H9 (cell line): ENCODE data around the gene MEGF8. TPM values are rescaled to one million over a fixed set of nuclear protein-coding genes. Genes with fewer than 3 reads are reported as not detected.

Source experiments
- DNase-seq: peaks from one replicate; pipeline ENCODE4 v3.0.0-alpha.2; 2017
- H2AFZ ChIP-seq: one replicate; pipeline ENCODE4 v1.6.1; 2013; ENCODE audit warnings: mild to moderate bottlenecking, low read length, control low read depth, moderate library complexity
- H2AK5ac ChIP-seq: 2 replicates; pipeline ENCODE4 v1.6.1; 2013; ENCODE audit warnings: low read length, control low read depth, mixed read lengths; ENCODE audit not compliant: insufficient read length
- H2BK120ac ChIP-seq: one replicate; pipeline ENCODE4 v1.6.1; 2013; ENCODE audit warnings: low read depth, mild to moderate bottlenecking, low read length, control low read depth, inconsistent platforms; ENCODE audit not compliant: poor library complexity, severe bottlenecking
- H2BK12ac ChIP-seq: 2 replicates; pipeline ENCODE4 v1.6.1; 2013; ENCODE audit warnings: low read length, control low read depth, mixed read lengths, low read depth; ENCODE audit not compliant: insufficient read length
- H2BK15ac ChIP-seq: 2 replicates; pipeline ENCODE4 v1.6.1; 2013; ENCODE audit warnings: low read depth, low read length, control low read depth
- H2BK20ac ChIP-seq: one replicate; pipeline ENCODE4 v1.6.1; 2013; ENCODE audit warnings: low read depth, mild to moderate bottlenecking, low read length, control low read depth, inconsistent platforms; ENCODE audit not compliant: poor library complexity, severe bottlenecking
- H2BK5ac ChIP-seq: 2 replicates; pipeline ENCODE4 v1.6.1; 2013; ENCODE audit warnings: low read length, control low read depth, mixed read lengths; ENCODE audit not compliant: insufficient read length
- H3K14ac ChIP-seq: 2 replicates; pipeline ENCODE4 v1.6.1; 2013; ENCODE audit warnings: low read length, control low read depth; ENCODE audit not compliant: insufficient read depth
- H3K18ac ChIP-seq: 2 replicates; pipeline ENCODE4 v1.6.1; 2013; ENCODE audit warnings: low read depth, mild to moderate bottlenecking, mixed read lengths, low read length, control low read depth; ENCODE audit not compliant: insufficient read length
- H3K23ac ChIP-seq: 2 replicates; pipeline ENCODE4 v1.6.1; 2013; ENCODE audit warnings: low read length, control low read depth, mixed read lengths, low read depth; ENCODE audit not compliant: insufficient read length
- H3K23me2 ChIP-seq: 2 replicates; pipeline ENCODE4 v1.6.1; 2013; ENCODE audit warnings: low read depth, mild to moderate bottlenecking, mixed read lengths, low read length, control low read depth; ENCODE audit not compliant: insufficient read length, poor library complexity, severe bottlenecking
- H3K27ac ChIP-seq: 2 replicates; pipeline ENCODE4 v1.5.1; 2013; ENCODE audit warnings: low read length, control low read depth, mixed read lengths, low read depth; ENCODE audit not compliant: insufficient read length
- H3K27me3 ChIP-seq: 2 replicates; pipeline ENCODE4 v1.6.1; 2013; ENCODE audit warnings: low read length, control low read depth, inconsistent platforms; ENCODE audit not compliant: insufficient read depth
- H3K4ac ChIP-seq: 2 replicates; pipeline ENCODE4 v1.6.1; 2013; ENCODE audit warnings: low read depth, mild to moderate bottlenecking, control low read depth, inconsistent platforms, low read length, moderate library complexity
- H3K4me1 ChIP-seq: 2 replicates; pipeline ENCODE4 v1.6.1; 2013; ENCODE audit warnings: low read length, control low read depth, inconsistent platforms; ENCODE audit not compliant: insufficient read depth
- H3K4me2 ChIP-seq: 2 replicates; pipeline ENCODE4 v1.6.1; 2013; ENCODE audit warnings: low read length, control low read depth, mixed read lengths; ENCODE audit not compliant: insufficient read length, insufficient read depth
- H3K56ac ChIP-seq: 2 replicates; pipeline ENCODE4 v1.6.1; 2013; ENCODE audit warnings: low read depth, mild to moderate bottlenecking, mixed read lengths, low read length, control low read depth; ENCODE audit not compliant: insufficient read length
- H3K79me1 ChIP-seq: 2 replicates; pipeline ENCODE4 v1.6.1; 2013; ENCODE audit warnings: low read depth, mild to moderate bottlenecking, moderate library complexity, low read length, control low read depth, inconsistent platforms; ENCODE audit not compliant: insufficient read depth, poor library complexity, severe bottlenecking
- H3K79me2 ChIP-seq: 2 replicates; pipeline ENCODE4 v1.6.1; 2013; ENCODE audit warnings: low read length, control low read depth, inconsistent platforms; ENCODE audit not compliant: insufficient read depth
- H3K9ac ChIP-seq: 2 replicates; pipeline ENCODE4 v1.6.1; 2013; ENCODE audit warnings: low read length, control low read depth, mixed read lengths; ENCODE audit not compliant: insufficient read length; ENCODE audit errors: extremely low read depth
- H3K9me3 ChIP-seq: one replicate; pipeline ENCODE4 v1.6.1; 2013; ENCODE audit warnings: low read depth, low read length, inconsistent platforms; ENCODE audit not compliant: control insufficient read depth
- H3T11ph ChIP-seq: one replicate; pipeline ENCODE4 v1.6.1; 2013; ENCODE audit warnings: mild to moderate bottlenecking, low read length, control low read depth, inconsistent platforms
- H4K20me1 ChIP-seq: one replicate; pipeline ENCODE4 v1.6.1; 2013; ENCODE audit not compliant: control insufficient read depth, insufficient read length, insufficient read depth
- H4K5ac ChIP-seq: 2 replicates; pipeline ENCODE4 v1.6.1; 2013; ENCODE audit warnings: low read depth, mild to moderate bottlenecking, mixed read lengths, low read length, control low read depth; ENCODE audit not compliant: insufficient read length
- H4K8ac ChIP-seq: replicated peaks from 2 replicates; pipeline ENCODE4 v1.6.1; 2013; ENCODE audit warnings: low read length, control low read depth, mixed read lengths, low read depth; ENCODE audit not compliant: insufficient read length
- H4K91ac ChIP-seq: 2 replicates; pipeline ENCODE4 v1.6.1; 2013; ENCODE audit warnings: low read depth, mild to moderate bottlenecking, moderate library complexity, mixed read lengths, low read length, control low read depth; ENCODE audit not compliant: insufficient read length
- H3K27ac Mint-ChIP-seq, 3 experiments: 2 replicates in 2 of 3; 3 replicates in 1 of 3; pipeline ENCODE4 v1.8.0; 2020 to 2021; ENCODE audit warnings: mixed read lengths in 3 of 3, mild to moderate bottlenecking in 1 of 3, moderate library complexity in 1 of 3
- H3K27me3 Mint-ChIP-seq: 2 replicates; pipeline ENCODE4 v1.8.0; 2021; ENCODE audit warnings: low read depth, mild to moderate bottlenecking, moderate library complexity, mixed read lengths
- H3K36me3 Mint-ChIP-seq, 3 experiments: 2 replicates in 2 of 3; 3 replicates in 1 of 3; pipeline ENCODE4 v1.8.0; 2020 to 2021; ENCODE audit warnings: low read depth in 3 of 3, mixed read lengths in 3 of 3; ENCODE audit not compliant: insufficient read depth in 1 of 3
- H3K4me1 Mint-ChIP-seq, 2 experiments: 2 replicates each; pipeline ENCODE4 v1.8.0; 2020; ENCODE audit warnings: mixed read lengths in 2 of 2
- H3K4me3 Mint-ChIP-seq, 2 experiments: 2 replicates in 1 of 2; 3 replicates in 1 of 2; pipeline ENCODE4 v1.8.0; 2020 to 2021; ENCODE audit warnings: mild to moderate bottlenecking in 2 of 2, mixed read lengths in 2 of 2, moderate library complexity in 1 of 2
- H3K9me3 Mint-ChIP-seq, 2 experiments: 2 replicates in 1 of 2; 3 replicates in 1 of 2; pipeline ENCODE4 v1.8.0; 2020; ENCODE audit warnings: mild to moderate bottlenecking in 2 of 2, mixed read lengths in 2 of 2, moderate library complexity in 1 of 2
- WGBS: extraction: QIAGEN DNeasy Blood & Tissue Kit; methylation state at CpG from one replicate; pipeline ENCODE4 v1.1.7; 2013; ENCODE audit warnings: missing lambda C conversion rate, low lambda C conversion rate, mixed read lengths; ENCODE audit not compliant: insufficient read length; ENCODE audit errors: extremely low coverage; 5-methylcytosine and 5-hydroxymethylcytosine counted together
- total RNA-seq: library from RNA; stranded (reverse); gene quantifications from 2 replicates; pipeline ENCODE4 v1.2.1, GENCODE V29; 2021
- TF ChIP-seq, protein P1 (sequence below): fragments of 200-600 bp; sonication (generic); conservative IDR thresholded peaks from 3 replicates; pipeline ENCODE4 v1.8.0; 2021; ENCODE audit warnings: antibody characterized with exemption, mild to moderate bottlenecking

The MEGF8 gene
- total RNA-seq, 1 experiment from 2014 or later, result 28.4 TPM

DNA sequence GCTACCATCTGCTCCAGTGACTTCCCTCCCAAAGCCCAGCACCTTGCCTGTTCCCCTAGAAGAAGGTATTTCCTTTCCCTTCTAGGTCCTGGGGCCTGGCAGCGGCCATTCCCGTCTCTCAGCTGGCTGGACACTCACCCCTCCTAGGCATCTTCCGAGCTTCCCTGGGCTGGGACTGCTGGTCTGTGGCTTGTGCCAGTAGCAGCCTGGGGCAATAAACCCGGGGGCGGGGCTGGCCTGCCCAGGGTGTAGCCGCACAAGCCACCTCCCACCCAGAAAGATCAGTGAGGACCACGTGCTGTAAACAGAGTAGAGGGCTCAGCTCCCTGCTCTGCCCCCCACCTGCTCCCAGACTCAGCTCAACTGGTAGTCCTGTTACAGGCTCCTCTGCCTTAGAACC, 86.8 kb downstream of the MEGF8 start:
- Histone ChIP-seq H2BK20ac (no peak overlapping the region), H3K4me2 (no peak overlapping the region), H2AK5ac (no peak overlapping the region), H3K4me1 (no peaks in the 10 kb centered on the region), H4K8ac (no peak overlapping the region), H3K18ac (no peak overlapping the region), H3K4ac (no peak overlapping the region), H3T11ph (no peak overlapping the region), H3K79me1 (no peaks in the 10 kb centered on the region), H3K23ac (no peak overlapping the region), H3K27ac (no peak overlapping the region), H3K9ac (no peak overlapping the region), H4K5ac (no peak overlapping the region), H3K23me2 (no peaks in the 10 kb centered on the region), H4K91ac (no peak overlapping the region), H3K14ac (no peak overlapping the region), H3K79me2 (no peaks in the 10 kb centered on the region), H3K56ac (no peak overlapping the region), H2AFZ (no peak overlapping the region), H2BK12ac (no peak overlapping the region), H2BK15ac (no peak overlapping the region), H2BK5ac (no peak overlapping the region), H3K9me3 (no peaks in the 10 kb centered on the region), H2BK120ac (no peak overlapping the region), H4K20me1 (no peaks in the 10 kb centered on the region), H3K27me3 (peaks cover 1% of the 10 kb centered on the region; the same call in 1 of the 2 replicates)
- no peak for DNase-seq
- Mint-ChIP-seq H3K27ac (0 out of 7 replicates have a peak overlapping the region, but pooled peaks of 1 of the 3 experiments have one; percentile 22), H3K9me3 (no peaks in the 10 kb centered on the region), H3K4me3 (no peak overlapping the region), H3K36me3 (peaks cover 5 to 20% (median 16%) of the 10 kb centered on the region in 3 experiments; a peak in 6 of 7 replicates), H3K4me1 (peaks cover 11 to 16% of the 10 kb centered on the region in 2 experiments; a peak in 3 of 4 replicates), H3K27me3 (peaks cover 92% of the 10 kb centered on the region)
- no CpG with 5 or more reads among the region's 7 CpGs for WGBS
- TF ChIP-seq, protein P1, sequence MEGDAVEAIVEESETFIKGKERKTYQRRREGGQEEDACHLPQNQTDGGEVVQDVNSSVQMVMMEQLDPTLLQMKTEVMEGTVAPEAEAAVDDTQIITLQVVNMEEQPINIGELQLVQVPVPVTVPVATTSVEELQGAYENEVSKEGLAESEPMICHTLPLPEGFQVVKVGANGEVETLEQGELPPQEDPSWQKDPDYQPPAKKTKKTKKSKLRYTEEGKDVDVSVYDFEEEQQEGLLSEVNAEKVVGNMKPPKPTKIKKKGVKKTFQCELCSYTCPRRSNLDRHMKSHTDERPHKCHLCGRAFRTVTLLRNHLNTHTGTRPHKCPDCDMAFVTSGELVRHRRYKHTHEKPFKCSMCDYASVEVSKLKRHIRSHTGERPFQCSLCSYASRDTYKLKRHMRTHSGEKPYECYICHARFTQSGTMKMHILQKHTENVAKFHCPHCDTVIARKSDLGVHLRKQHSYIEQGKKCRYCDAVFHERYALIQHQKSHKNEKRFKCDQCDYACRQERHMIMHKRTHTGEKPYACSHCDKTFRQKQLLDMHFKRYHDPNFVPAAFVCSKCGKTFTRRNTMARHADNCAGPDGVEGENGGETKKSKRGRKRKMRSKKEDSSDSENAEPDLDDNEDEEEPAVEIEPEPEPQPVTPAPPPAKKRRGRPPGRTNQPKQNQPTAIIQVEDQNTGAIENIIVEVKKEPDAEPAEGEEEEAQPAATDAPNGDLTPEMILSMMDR, result no peak
